ENCODE data around the gene DIAPH1.

The DIAPH1 gene

GRCh38 chr5:141559461-141559860 lies 59.3 kb downstream of the DIAPH1 start:
- FAIRE-seq, result no peak

- no peak for FAIRE-seq
These were observed 60.6 kb downstream of the DIAPH1 start for GRCh38 chr5:141558150-141558549.

- FAIRE-seq, result peak; percentile 99
These were observed 61.1 kb downstream of the DIAPH1 start for GRCh38 chr5:141557681-141558136.

GRCh38 chr5:141547921-141548320 lies 70.9 kb downstream of the DIAPH1 start:
- FAIRE-seq, result no peak

GRCh38 chr5:141547488-141547887 lies 71.3 kb downstream of the DIAPH1 start:
- no peak for FAIRE-seq

- no peak for FAIRE-seq
These were observed 75.7 kb downstream of the DIAPH1 start for GRCh38 chr5:141543053-141543452.

- no peak for FAIRE-seq
These were observed 84.1 kb downstream of the DIAPH1 start for GRCh38 chr5:141534492-141535213.

GRCh38 chr5:141533897-141534296 lies 84.9 kb downstream of the DIAPH1 start:
- FAIRE-seq, result no peak

- no peak for FAIRE-seq
These were observed 86.1 kb downstream of the DIAPH1 start for GRCh38 chr5:141532726-141533125.

- FAIRE-seq, result no peak
These were observed 88.9 kb downstream of the DIAPH1 start for GRCh38 chr5:141529873-141530272.

- no peak for FAIRE-seq
These were observed 89.8 kb downstream of the DIAPH1 start for GRCh38 chr5:141529002-141529401.

- FAIRE-seq, result no peak
These were observed 90.4 kb downstream of the DIAPH1 start for GRCh38 chr5:141528291-141528984.

GRCh38 chr5:141527426-141527825 lies 91.4 kb downstream of the DIAPH1 start:
- FAIRE-seq, result no peak

- no peak for FAIRE-seq
These were observed 93.1 kb downstream of the DIAPH1 start for GRCh38 chr5:141525653-141526052.

- peak; percentile 95 for FAIRE-seq
These were observed 93.9 kb downstream of the DIAPH1 start for GRCh38 chr5:141524604-141525597.

GRCh38 chr5:141523991-141524390 lies 94.8 kb downstream of the DIAPH1 start:
- no peak for FAIRE-seq

GRCh38 chr5:141522301-141522700 lies 96.5 kb downstream of the DIAPH1 start:
- no peak for FAIRE-seq

GRCh38 chr5:141521244-141521781 lies 97.5 kb downstream of the DIAPH1 start:
- no peak for FAIRE-seq

GRCh38 chr5:141519605-141520565 lies 98.9 kb downstream of the DIAPH1 start:
- no peak for FAIRE-seq

GRCh38 chr5:141518618-141519015 lies 100.2 kb downstream of the DIAPH1 start:
- no peak for FAIRE-seq

- no peak for FAIRE-seq
These were observed 100.8 kb downstream of the DIAPH1 start for GRCh38 chr5:141517880-141518617.

Measured in A204.1 (cell line).